ENCODE measurements around the gene WDR13. TPM values are rescaled to one million over a fixed set of nuclear protein-coding genes. Genes with fewer than 3 reads are reported as not detected.
A peak's percentile ranks its signal among the peaks of the same experiment; 100 is the strongest.
"Not testable (repeated sequence)": the region's sequence is repeated elsewhere in the genome, so short reads cannot be mapped to it uniquely, and the experiment has no call there.

The WDR13 gene
- total RNA-seq, 1 donor from 2014 or later, result 117 TPM

GRCh38 chrX:48632207-48632606, 34.9 kb downstream of the WDR13 start:
- TF ChIP-seq CTCF (IDR thresholded peaks at IDR 0.05; ENCODE audit: insufficient read depth, low read length, poor library complexity, severe bottlenecking), result no peak
- no peaks in the 10 kb centered on the region for H3K27me3 ChIP-seq (ENCODE audit: control insufficient read depth, insufficient read depth, low read length)
- no peak for DNase-seq (ENCODE audit: low read depth)
- H3K4me3 ChIP-seq (ENCODE audit: low read depth, low read length), result no peak overlapping the region
- no peaks in the 10 kb centered on the region for H3K36me3 ChIP-seq (ENCODE audit: control insufficient read depth, insufficient read depth, low read length)

GRCh38 chrX:48636301-48636700, 39.0 kb downstream of the WDR13 start:
- Histone ChIP-seq H3K27me3 (ENCODE audit: control insufficient read depth, insufficient read depth, low read length) (no peaks in the 10 kb centered on the region), H3K4me3 (ENCODE audit: low read depth, low read length) (no peak overlapping the region), H3K36me3 (ENCODE audit: control insufficient read depth, insufficient read depth, low read length) (no peaks in the 10 kb centered on the region)
- no peak for DNase-seq (ENCODE audit: low read depth)
- TF ChIP-seq CTCF (IDR thresholded peaks at IDR 0.05; ENCODE audit: insufficient read depth, low read length, poor library complexity, severe bottlenecking), result no peak

- Histone ChIP-seq H3K36me3 (ENCODE audit: control insufficient read depth, insufficient read depth, low read length) (no peaks in the 10 kb centered on the region), H3K4me3 (ENCODE audit: low read depth, low read length) (no peak overlapping the region), H3K27me3 (ENCODE audit: control insufficient read depth, insufficient read depth, low read length) (no peaks in the 10 kb centered on the region)
- no peak for DNase-seq (ENCODE audit: low read depth)
- TF ChIP-seq CTCF (IDR thresholded peaks at IDR 0.05; ENCODE audit: insufficient read depth, low read length, poor library complexity, severe bottlenecking), result no peak
Observed at GRCh38 chrX:48636776-48637175, 39.5 kb downstream of the WDR13 start.

- Histone ChIP-seq H3K4me3 (ENCODE audit: low read depth, low read length) (no peak overlapping the region), H3K36me3 (ENCODE audit: control insufficient read depth, insufficient read depth, low read length) (no peaks in the 10 kb centered on the region), H3K27me3 (ENCODE audit: control insufficient read depth, insufficient read depth, low read length) (no peaks in the 10 kb centered on the region)
- no peak for TF ChIP-seq CTCF (IDR thresholded peaks at IDR 0.05; ENCODE audit: insufficient read depth, low read length, poor library complexity, severe bottlenecking)
- DNase-seq (ENCODE audit: low read depth), result no peak
Observed at GRCh38 chrX:48645669-48646068, 48.4 kb downstream of the WDR13 start.

GRCh38 chrX:48648336-48648751, 51.1 kb downstream of the WDR13 start:
- no peak overlapping the region for H3K4me3 ChIP-seq (ENCODE audit: low read depth, low read length)
- H3K36me3 ChIP-seq (ENCODE audit: control insufficient read depth, insufficient read depth, low read length), result no peaks in the 10 kb centered on the region
- H3K27me3 ChIP-seq (ENCODE audit: control insufficient read depth, insufficient read depth, low read length), result no peaks in the 10 kb centered on the region
- DNase-seq (ENCODE audit: low read depth), result peak; percentile 10
- TF ChIP-seq CTCF (IDR thresholded peaks at IDR 0.05; ENCODE audit: insufficient read depth, low read length, poor library complexity, severe bottlenecking), result peak; percentile 23

- no peak overlapping the region for H3K4me3 ChIP-seq (ENCODE audit: low read depth, low read length)
- no peak for DNase-seq (ENCODE audit: low read depth)
- no peak for TF ChIP-seq CTCF (IDR thresholded peaks at IDR 0.05; ENCODE audit: insufficient read depth, low read length, poor library complexity, severe bottlenecking)
- H3K36me3 ChIP-seq (ENCODE audit: control insufficient read depth, insufficient read depth, low read length), result no peaks in the 10 kb centered on the region
- no peaks in the 10 kb centered on the region for H3K27me3 ChIP-seq (ENCODE audit: control insufficient read depth, insufficient read depth, low read length)
Observed at GRCh38 chrX:48649102-48649501, 51.8 kb downstream of the WDR13 start.

- DNase-seq (ENCODE audit: low read depth); H3K4me3 ChIP-seq (ENCODE audit: low read depth, low read length); H3K27me3 ChIP-seq (ENCODE audit: control insufficient read depth, insufficient read depth, low read length); H3K36me3 ChIP-seq (ENCODE audit: control insufficient read depth, insufficient read depth, low read length): not testable (repeated sequence)
Observed at GRCh38 chrX:48652055-48652579, 54.8 kb downstream of the WDR13 start.

GRCh38 chrX:48654746-48655145, 57.5 kb downstream of the WDR13 start:
- H3K27me3 ChIP-seq (ENCODE audit: control insufficient read depth, insufficient read depth, low read length); H3K36me3 ChIP-seq (ENCODE audit: control insufficient read depth, insufficient read depth, low read length); DNase-seq (ENCODE audit: low read depth); H3K4me3 ChIP-seq (ENCODE audit: low read depth, low read length): not testable (repeated sequence)

Data from kidney epithelial cell (primary cell).